Stimulated activated CD4-positive, alpha-beta T cell treated with anti-CD3 and anti-CD28 coated beads, TNF-alpha, amount 100 ng/mL, for 24 hours (primary cell): ENCODE data around the gene MTURN.

Source experiments
- DNase-seq, 3 experiments: peaks; one replicate each; pipeline ENCODE4 v3.0.0-alpha.2; 2020; ENCODE audit warnings: low read depth in 3 of 3

The MTURN gene

DNA sequence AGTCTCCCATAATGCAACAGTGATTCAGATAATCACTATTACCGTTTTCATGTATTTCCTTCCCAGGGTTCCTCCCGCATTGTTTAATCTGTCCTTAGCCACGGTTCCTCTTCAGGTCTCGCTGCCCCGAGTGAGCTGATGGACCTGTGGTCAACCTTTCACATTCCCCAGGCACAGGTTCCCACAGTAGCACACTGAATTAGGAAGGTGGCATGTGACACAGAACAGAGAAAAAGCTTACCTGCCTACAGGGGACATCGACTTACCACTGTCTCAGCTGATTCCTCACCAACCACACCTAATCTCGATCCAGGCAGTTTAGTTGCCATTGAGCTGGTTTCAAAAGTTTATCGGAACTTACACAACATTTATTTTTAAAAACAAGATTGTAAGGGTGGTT, 72.2 kb downstream of the MTURN start:
- DNase-seq, result no peak

DNA sequence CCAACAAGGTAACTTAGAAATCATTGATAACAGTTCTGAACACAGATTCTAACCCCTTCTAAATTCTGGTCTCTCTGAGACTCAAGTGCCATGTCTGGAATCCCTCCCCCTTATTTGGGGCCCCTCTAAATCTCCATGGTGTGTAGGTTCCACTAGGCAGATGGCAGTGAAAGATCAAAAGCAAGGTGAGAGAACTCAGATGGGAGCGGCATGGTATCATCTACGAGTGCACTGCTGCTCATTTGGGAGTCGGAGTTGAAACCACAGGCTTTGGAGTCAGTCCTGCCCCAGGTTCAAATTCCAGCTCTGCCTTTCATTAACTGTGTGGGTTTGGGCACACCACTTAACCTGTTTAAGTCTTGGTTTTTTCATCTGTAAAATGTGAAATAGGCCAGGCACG, 72.6 kb downstream of the MTURN start:
- no peak for DNase-seq

DNA sequence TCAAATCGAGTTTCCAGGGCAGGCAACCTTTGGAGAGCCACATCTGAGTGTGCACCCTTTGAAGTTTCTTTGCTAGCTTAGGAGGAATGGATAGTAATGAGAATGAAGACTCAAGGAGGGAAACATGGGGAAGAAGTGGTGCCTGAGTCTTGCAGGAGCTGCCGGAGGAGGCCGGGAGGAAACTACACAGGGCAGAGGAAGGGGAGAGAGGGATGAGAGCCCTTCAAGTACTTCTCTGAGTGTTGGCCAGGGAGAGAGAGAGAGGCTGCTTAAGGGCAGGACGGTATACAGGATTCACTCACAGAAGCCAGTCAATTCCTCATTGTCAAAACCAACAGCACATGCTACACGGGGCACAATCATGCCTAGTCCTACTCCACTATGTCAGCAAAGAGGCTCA, 75.2 kb downstream of the MTURN start:
- no peak for DNase-seq
